Measurements from ENCODE around the gene CDK7. TPM values are rescaled to one million over a fixed set of nuclear protein-coding genes. Genes with fewer than 3 reads are reported as not detected.
A peak's percentile ranks its signal among the peaks of the same experiment; 100 is the strongest.

Gene CDK7
- total and polyA plus RNA-seq, 9 of the 15 experiments (the other 6 are each of a cell fraction or from before 2014, with no cell fraction given): 41.7 to 143 (median 65.3) TPM

- no peak for TF ChIP-seq ZKSCAN8 (CRISPR knock-in tag; IDR thresholded peaks at IDR 0.05)
- 0 out of 2 replicates have a peak, but pooled peaks have one; percentile 22 for TF ChIP-seq KLF1 (tag; IDR thresholded peaks at IDR 0.05)
- peak; percentile 90 for TF ChIP-seq MAX (CRISPR knock-in tag; IDR thresholded peaks at IDR 0.05)
- TF ChIP-seq RB1 (IDR thresholded peaks at IDR 0.05; ENCODE audit: low read depth): peak; percentile 29; the same call in 1 of the 2 replicates
- TF ChIP-seq BHLHE40 (IDR thresholded peaks at IDR 0.05; ENCODE audit: low read length): peak; percentile 97
- no peak for TF ChIP-seq PTBP1 (IDR thresholded peaks at IDR 0.05; ENCODE audit: low read depth, low read length)
- no peak for TF ChIP-seq ZBTB43 (CRISPR knock-in tag; IDR thresholded peaks at IDR 0.05)
- no peak for TF ChIP-seq HDAC3 (IDR thresholded peaks at IDR 0.05; ENCODE audit: borderline replicate concordance, partially characterized antibody)
- peak; percentile 89 for TF ChIP-seq POLR2AphosphoS5 (IDR thresholded peaks at IDR 0.05; ENCODE audit: control insufficient read depth, insufficient read depth, low read depth, low read length)
- TF ChIP-seq TRIM24 (IDR thresholded peaks at IDR 0.05): peak in 1 of 2 experiments; percentile 70; a peak in 2 of 4 replicates
- TF ChIP-seq ATF3 (IDR thresholded peaks at IDR 0.05): peak; percentile 46; the same call in 1 of the 2 replicates
- no peak for TF ChIP-seq ATF3 (CRISPR knock-in tag; conservative IDR thresholded peaks at IDR 0.05)
- TF ChIP-seq ATF7 (IDR thresholded peaks at IDR 0.05): peak; percentile 85
- TF ChIP-seq ZNF639 (CRISPR knock-in tag; conservative IDR thresholded peaks at IDR 0.05 in 1 of 2, IDR thresholded peaks at IDR 0.05 in 1 of 2): peak in 1 of 2 experiments; percentile 45; a peak in 1 of 4 replicates
- peak; percentile 78 to 97 (median 84); a peak in 5 of 6 replicates for TF ChIP-seq ZBTB11 (CRISPR knock-in tag; IDR thresholded peaks at IDR 0.05)
- TF ChIP-seq HDAC1 (IDR thresholded peaks at IDR 0.05): peak; percentile 96 to 100
These were observed at the start of gene CDK7 (continued) for GRCh38 chr5:69234457-69235268.

Measured in K562 (cell line).